Measurements from ENCODE around the gene DNAJC10.

DNA sequence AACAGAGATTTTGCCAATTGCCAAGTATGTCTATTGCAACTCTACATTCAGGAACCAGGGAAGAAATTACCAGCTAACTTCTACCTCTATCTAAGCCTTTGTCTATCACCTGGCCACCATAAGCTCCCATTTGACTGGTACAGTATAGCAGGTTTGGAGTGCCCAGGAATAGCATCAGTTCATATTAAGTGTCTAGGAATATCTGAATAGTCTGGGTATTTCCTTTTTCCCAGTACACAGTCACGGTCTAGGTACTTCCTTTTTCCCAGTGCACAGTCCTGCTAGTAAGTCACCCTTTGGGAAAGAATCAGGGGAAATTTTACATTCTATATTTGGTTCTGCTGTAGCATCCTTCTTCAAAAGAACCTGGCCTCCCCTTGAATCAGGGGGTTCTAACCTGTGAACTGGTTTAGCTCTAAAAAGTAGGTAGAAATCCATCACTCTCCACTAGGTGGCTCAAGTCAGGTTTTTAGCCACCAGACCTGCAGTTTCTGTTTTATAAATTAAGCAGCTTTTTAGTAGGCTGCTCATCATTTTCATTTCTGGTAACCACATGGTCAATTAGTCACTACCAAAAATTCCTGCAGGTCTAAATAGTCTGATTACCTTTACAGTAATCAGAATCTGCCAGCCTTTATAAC lies 49.3 kb upstream of the DNAJC10 start:
- TF ChIP-seq, protein P1, sequence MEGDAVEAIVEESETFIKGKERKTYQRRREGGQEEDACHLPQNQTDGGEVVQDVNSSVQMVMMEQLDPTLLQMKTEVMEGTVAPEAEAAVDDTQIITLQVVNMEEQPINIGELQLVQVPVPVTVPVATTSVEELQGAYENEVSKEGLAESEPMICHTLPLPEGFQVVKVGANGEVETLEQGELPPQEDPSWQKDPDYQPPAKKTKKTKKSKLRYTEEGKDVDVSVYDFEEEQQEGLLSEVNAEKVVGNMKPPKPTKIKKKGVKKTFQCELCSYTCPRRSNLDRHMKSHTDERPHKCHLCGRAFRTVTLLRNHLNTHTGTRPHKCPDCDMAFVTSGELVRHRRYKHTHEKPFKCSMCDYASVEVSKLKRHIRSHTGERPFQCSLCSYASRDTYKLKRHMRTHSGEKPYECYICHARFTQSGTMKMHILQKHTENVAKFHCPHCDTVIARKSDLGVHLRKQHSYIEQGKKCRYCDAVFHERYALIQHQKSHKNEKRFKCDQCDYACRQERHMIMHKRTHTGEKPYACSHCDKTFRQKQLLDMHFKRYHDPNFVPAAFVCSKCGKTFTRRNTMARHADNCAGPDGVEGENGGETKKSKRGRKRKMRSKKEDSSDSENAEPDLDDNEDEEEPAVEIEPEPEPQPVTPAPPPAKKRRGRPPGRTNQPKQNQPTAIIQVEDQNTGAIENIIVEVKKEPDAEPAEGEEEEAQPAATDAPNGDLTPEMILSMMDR (IDR thresholded peaks at IDR 0.05): no peak
- TF ChIP-seq EP300 (IDR thresholded peaks at IDR 0.05): no peak

Data from ovary (tissue), 3 donors.